ENCODE measurements around the gene PDZRN4.

The PDZRN4 gene

GRCh38 chr12:41459111-41459905 lies 271.2 kb downstream of the PDZRN4 start:
- DNase-seq (ENCODE audit: low read depth) = no peak

- no peak for DNase-seq (ENCODE audit: low read depth)
These were observed 271.7 kb downstream of the PDZRN4 start for GRCh38 chr12:41459906-41460214.

- DNase-seq (ENCODE audit: low read depth) = no peak
These were observed 272.8 kb downstream of the PDZRN4 start for GRCh38 chr12:41460906-41461305.

GRCh38 chr12:41462312-41462711 lies 274.2 kb downstream of the PDZRN4 start:
- DNase-seq (ENCODE audit: low read depth) = no peak

GRCh38 chr12:41465526-41465925 lies 277.4 kb downstream of the PDZRN4 start:
- DNase-seq (ENCODE audit: low read depth) = peak; percentile 38

GRCh38 chr12:41466300-41466699 lies 278.2 kb downstream of the PDZRN4 start:
- no peak for DNase-seq (ENCODE audit: low read depth)

GRCh38 chr12:41466802-41467201 lies 278.7 kb downstream of the PDZRN4 start:
- DNase-seq (ENCODE audit: low read depth) = no peak

- peak; percentile 6 for DNase-seq (ENCODE audit: low read depth)
These were observed 279.6 kb downstream of the PDZRN4 start for GRCh38 chr12:41467591-41468325.

- DNase-seq (ENCODE audit: low read depth) = no peak
These were observed 280.2 kb downstream of the PDZRN4 start for GRCh38 chr12:41468341-41468740.

GRCh38 chr12:41468756-41469155 lies 280.6 kb downstream of the PDZRN4 start:
- DNase-seq (ENCODE audit: low read depth) = no peak

- DNase-seq (ENCODE audit: low read depth) = no peak
These were observed 285.3 kb downstream of the PDZRN4 start for GRCh38 chr12:41473441-41473840.

GRCh38 chr12:41474001-41474400 lies 285.9 kb downstream of the PDZRN4 start:
- no peak for DNase-seq (ENCODE audit: low read depth)

GRCh38 chr12:41476499-41477439 lies 288.6 kb downstream of the PDZRN4 start:
- no peak for DNase-seq (ENCODE audit: low read depth)

GRCh38 chr12:41479426-41479825 lies 291.3 kb downstream of the PDZRN4 start:
- no peak for DNase-seq (ENCODE audit: low read depth)

- DNase-seq (ENCODE audit: low read depth) = peak; percentile 3
These were observed 297.1 kb downstream of the PDZRN4 start for GRCh38 chr12:41485203-41485602.

GRCh38 chr12:41486718-41487117 lies 298.6 kb downstream of the PDZRN4 start:
- DNase-seq (ENCODE audit: low read depth) = peak; percentile 71

GRCh38 chr12:41496009-41496408 lies 307.9 kb downstream of the PDZRN4 start:
- DNase-seq (ENCODE audit: low read depth) = no peak

- DNase-seq (ENCODE audit: low read depth) = peak; percentile 27
These were observed 309.3 kb downstream of the PDZRN4 start for GRCh38 chr12:41497409-41497808.

GRCh38 chr12:41504976-41505375 lies 316.9 kb downstream of the PDZRN4 start:
- DNase-seq (ENCODE audit: low read depth) = no peak

- DNase-seq (ENCODE audit: low read depth) = no peak
These were observed 319.2 kb downstream of the PDZRN4 start for GRCh38 chr12:41507286-41507685.

GRCh38 chr12:41509271-41510055 lies 321.3 kb downstream of the PDZRN4 start:
- DNase-seq (ENCODE audit: low read depth) = no peak

- no peak for DNase-seq (ENCODE audit: low read depth)
These were observed 322.4 kb downstream of the PDZRN4 start for GRCh38 chr12:41510470-41510869.

Measured in iris pigment epithelial cell (primary cell).